ENCODE measurements around the gene GIT2. TPM values are rescaled to one million over a fixed set of nuclear protein-coding genes. Genes with fewer than 3 reads are reported as not detected.
A peak's percentile ranks its signal among the peaks of the same experiment; 100 is the strongest.

GIT2 gene
- total RNA-seq, 4 donors from 2014 or later: 36.8 to 52.8 (median 42.3) TPM

DNA sequence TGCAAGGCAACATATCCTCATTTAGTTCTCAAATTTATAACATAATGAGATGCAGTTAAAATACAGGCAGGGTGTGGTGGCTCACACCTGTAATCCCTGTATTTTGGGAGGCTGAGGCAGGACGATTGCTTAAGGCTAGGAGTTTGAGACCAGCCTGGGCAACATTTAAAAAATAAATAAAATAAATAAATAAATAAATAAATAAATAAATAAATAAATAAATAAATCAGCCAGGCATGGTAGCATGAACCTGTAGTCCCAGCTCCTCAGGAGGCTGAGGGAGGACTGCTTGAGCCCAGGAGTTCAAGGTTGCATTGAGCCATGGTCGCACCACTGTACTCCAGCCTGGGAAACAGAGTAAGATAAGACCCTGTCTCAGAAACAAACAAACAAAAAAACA is 56.7 kb downstream of the GIT2 start:
- Histone ChIP-seq H3K9me3 (no peaks in the 10 kb centered on the region), H3K27ac (no peak overlapping the region), H3K4me3 (no peak overlapping the region), H3K27me3 (no peaks in the 10 kb centered on the region), H3K4me1 (peaks cover 0 to 18% (median 0%) of the 10 kb centered on the region in 3 donors), H3K36me3 (peaks cover 0 to 65% of the 10 kb centered on the region in 2 donors)
- ATAC-seq: no peak
- 89 to 91% methylated on average over 1 to 2 of the region's 2 CpGs for WGBS, 2 donors (ENCODE audit: low coverage in 1 of 2)
- TF ChIP-seq EP300 (IDR thresholded peaks at IDR 0.05) (no peak), CTCF (IDR thresholded peaks at IDR 0.05) (no peak), POLR2A (IDR thresholded peaks at IDR 0.05) (no peak), POLR2AphosphoS5 (IDR thresholded peaks at IDR 0.05) (no peak)

DNA sequence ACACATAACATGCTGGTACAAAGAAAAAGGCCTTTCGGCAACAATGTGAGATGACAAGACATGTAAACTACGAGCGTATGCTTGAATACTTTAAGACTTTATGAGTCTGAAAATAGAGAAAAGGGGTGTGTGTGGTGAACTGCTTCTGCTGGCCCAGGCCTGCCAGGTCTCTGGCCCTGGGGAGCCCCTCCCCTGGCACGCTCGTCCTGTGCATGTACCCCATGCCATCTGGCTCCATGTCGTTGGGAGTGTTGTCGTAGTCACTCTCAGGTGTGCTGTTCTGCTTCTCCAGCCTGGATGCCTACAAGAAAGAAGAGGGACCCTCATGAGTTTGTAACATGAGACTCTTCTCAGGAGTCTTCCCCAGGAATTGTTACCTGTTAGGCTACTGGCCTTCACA is 57.2 kb downstream of the GIT2 start:
- peaks cover 0 to 18% (median 0%) of the 10 kb centered on the region in 3 donors for H3K4me1 ChIP-seq
- no peak for ATAC-seq
- no peak overlapping the region for H3K4me3 ChIP-seq
- H3K9me3 ChIP-seq: no peaks in the 10 kb centered on the region
- no peak overlapping the region for H3K27ac ChIP-seq
- 71% methylated on average over 7 of the region's 7 CpGs; no CpG with 5 or more reads in 1 of the 2 donors for WGBS, 2 donors (ENCODE audit: low coverage in 1 of 2)
- TF ChIP-seq CTCF (IDR thresholded peaks at IDR 0.05) (no peak), EP300 (IDR thresholded peaks at IDR 0.05) (no peak), POLR2A (IDR thresholded peaks at IDR 0.05) (no peak), POLR2AphosphoS5 (IDR thresholded peaks at IDR 0.05) (no peak)
- H3K36me3 ChIP-seq: peaks cover 0 to 65% of the 10 kb centered on the region in 2 donors
- no peaks in the 10 kb centered on the region for H3K27me3 ChIP-seq

- no peak for ATAC-seq
- WGBS, 2 donors (ENCODE audit: low coverage in 1 of 2): 79 to 80% methylated on average over 5 of the region's 5 CpGs
- H3K27me3 ChIP-seq: no peaks in the 10 kb centered on the region
- H3K9me3 ChIP-seq: no peaks in the 10 kb centered on the region
- H3K36me3 ChIP-seq: peaks cover 0 to 71% of the 10 kb centered on the region in 2 donors
- peaks cover 0 to 22% (median 0%) of the 10 kb centered on the region in 3 donors for H3K4me1 ChIP-seq
- TF ChIP-seq POLR2A (IDR thresholded peaks at IDR 0.05) (no peak), EP300 (IDR thresholded peaks at IDR 0.05) (no peak), CTCF (IDR thresholded peaks at IDR 0.05) (no peak), POLR2AphosphoS5 (IDR thresholded peaks at IDR 0.05) (no peak)
- H3K27ac ChIP-seq: peak overlapping the region in 1 of 4 donors; percentile 26
- no peak overlapping the region for H3K4me3 ChIP-seq
These were observed 58.8 kb downstream of the GIT2 start for GRCh38 chr12:109937371-109937770.

DNA sequence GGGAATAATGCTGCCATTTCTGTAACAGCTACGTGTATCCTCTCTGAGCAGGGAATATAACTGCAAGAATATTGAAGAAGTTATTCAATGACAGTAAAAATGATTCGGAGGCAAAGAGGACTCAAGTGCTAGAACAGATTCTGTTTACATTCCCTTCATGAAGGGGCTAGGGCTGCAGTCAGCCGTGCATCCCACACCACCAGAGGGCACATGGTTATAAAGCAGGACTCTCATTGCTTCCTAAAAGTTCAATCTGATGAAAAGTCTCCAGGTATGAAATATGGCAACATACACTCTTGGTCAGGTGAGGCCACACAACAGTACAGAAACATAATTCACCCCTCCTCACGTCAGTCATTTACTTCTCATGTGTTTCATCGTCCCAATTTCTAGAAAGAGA is 62.1 kb downstream of the GIT2 start:
- Histone ChIP-seq H3K27me3 (no peaks in the 10 kb centered on the region), H3K4me1 (peaks cover 0 to 8% (median 0%) of the 10 kb centered on the region in 3 donors), H3K27ac (peak overlapping the region in 2 of 4 donors; percentile 3 to 45), H3K36me3 (peaks cover 0 to 98% of the 10 kb centered on the region in 2 donors), H3K4me3 (no peak overlapping the region), H3K9me3 (no peaks in the 10 kb centered on the region)
- TF ChIP-seq POLR2AphosphoS5 (IDR thresholded peaks at IDR 0.05) (no peak), POLR2A (IDR thresholded peaks at IDR 0.05) (no peak), CTCF (IDR thresholded peaks at IDR 0.05) (peak in 3 of 4 experiments; percentile 13 to 39 (median 16)), EP300 (IDR thresholded peaks at IDR 0.05) (no peak)
- 52 to 60% methylated on average over 5 of the region's 5 CpGs for WGBS, 2 donors (ENCODE audit: low coverage in 1 of 2)
- no peak for ATAC-seq

DNA sequence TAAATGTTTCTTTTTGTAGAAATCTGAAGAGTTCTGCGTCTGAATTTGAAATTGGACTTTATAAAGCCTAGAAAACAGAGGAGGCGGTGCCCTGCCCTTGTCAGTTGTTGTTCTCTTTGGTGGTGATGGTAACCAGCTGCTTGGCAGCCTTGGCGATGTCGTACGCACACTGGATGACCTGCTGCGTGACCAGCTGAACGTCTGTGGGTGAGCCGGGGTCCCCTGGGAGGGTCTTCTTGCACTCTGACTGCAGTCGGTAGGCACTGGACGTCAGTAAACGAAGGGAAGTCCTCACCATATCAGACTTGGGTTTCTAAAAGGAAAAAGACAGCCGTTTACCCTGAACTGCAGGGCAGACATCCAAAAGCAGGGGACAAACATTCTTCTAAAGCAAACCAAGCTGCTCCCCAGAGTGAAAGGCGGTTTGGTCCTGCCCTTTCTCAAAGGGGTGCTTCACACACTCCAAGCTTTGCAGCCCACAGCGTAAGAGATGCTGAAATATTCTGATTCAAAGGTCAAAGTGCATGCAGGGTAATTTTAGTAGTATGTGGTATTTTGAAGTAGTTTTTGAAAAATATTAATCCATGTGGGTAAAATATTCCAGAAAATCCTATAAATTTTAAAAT is 63.2 kb downstream of the GIT2 start:
- peak; percentile 64 for ATAC-seq
- Histone ChIP-seq H3K27ac (peak overlapping the region in 3 of 4 donors; percentile 22 to 45 (median 40)), H3K27me3 (no peaks in the 10 kb centered on the region), H3K4me1 (peaks cover 0 to 8% (median 0%) of the 10 kb centered on the region in 3 donors), H3K4me3 (no peak overlapping the region), H3K9me3 (no peaks in the 10 kb centered on the region), H3K36me3 (peaks cover 0 to 98% of the 10 kb centered on the region in 2 donors)
- no peak for TF ChIP-seq POLR2A (IDR thresholded peaks at IDR 0.05)
- TF ChIP-seq EP300 (IDR thresholded peaks at IDR 0.05): no peak
- TF ChIP-seq CTCF (IDR thresholded peaks at IDR 0.05): no peak
- TF ChIP-seq POLR2AphosphoS5 (IDR thresholded peaks at IDR 0.05): peak; percentile 50
- WGBS, 2 donors (ENCODE audit: low coverage in 1 of 2): 39 to 64% methylated on average over 3 to 6 of the region's 14 CpGs
